Hematopoietic multipotent progenitor cell (in vitro differentiated cells): ENCODE data around the gene ZMIZ2. TPM values are rescaled to one million over a fixed set of nuclear protein-coding genes. Genes with fewer than 3 reads are reported as not detected.
A peak's percentile ranks its signal among the peaks of the same experiment; 100 is the strongest.
"Not testable (repeated sequence)": the region's sequence is repeated elsewhere in the genome, so short reads cannot be mapped to it uniquely, and the experiment has no call there.

Experiments
- DNase-seq, 3 donors: peaks; one replicate each; pipeline ENCODE4 v3.0.0-alpha.2; 2011 to 2015; ENCODE audit warnings: low read depth in 2 of 3, low spot score in 2 of 3
- total RNA-seq: library from RNA; depleted of rRNA; stranded (reverse); fragments of >200 nt; gene quantifications from one replicate; pipeline ENCODE4 v1.2.3, GENCODE V29; 2012

The ZMIZ2 gene
- total RNA-seq, 1 donor, result 31.2 TPM

DNA sequence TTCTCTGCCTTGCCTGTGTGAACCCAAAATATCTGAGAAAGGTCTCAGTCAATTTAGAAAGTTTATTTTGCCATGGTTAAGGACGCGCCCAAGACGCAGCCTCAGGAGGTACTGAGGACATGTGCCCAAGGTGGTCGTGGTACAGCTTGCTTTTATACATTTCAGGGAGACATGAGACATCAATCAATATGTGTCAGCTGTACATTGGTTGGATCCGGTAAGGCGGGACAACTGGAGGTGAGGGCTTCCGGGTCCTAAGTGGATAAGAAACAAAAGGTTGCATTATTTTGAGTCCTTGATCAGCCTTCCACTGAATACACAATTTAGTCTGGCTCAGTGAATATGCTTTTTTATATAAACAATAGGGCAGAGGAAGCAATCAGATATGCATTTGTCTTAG lies 22.4 kb upstream of the ZMIZ2 start:
- DNase-seq, result not testable (repeated sequence)

DNA sequence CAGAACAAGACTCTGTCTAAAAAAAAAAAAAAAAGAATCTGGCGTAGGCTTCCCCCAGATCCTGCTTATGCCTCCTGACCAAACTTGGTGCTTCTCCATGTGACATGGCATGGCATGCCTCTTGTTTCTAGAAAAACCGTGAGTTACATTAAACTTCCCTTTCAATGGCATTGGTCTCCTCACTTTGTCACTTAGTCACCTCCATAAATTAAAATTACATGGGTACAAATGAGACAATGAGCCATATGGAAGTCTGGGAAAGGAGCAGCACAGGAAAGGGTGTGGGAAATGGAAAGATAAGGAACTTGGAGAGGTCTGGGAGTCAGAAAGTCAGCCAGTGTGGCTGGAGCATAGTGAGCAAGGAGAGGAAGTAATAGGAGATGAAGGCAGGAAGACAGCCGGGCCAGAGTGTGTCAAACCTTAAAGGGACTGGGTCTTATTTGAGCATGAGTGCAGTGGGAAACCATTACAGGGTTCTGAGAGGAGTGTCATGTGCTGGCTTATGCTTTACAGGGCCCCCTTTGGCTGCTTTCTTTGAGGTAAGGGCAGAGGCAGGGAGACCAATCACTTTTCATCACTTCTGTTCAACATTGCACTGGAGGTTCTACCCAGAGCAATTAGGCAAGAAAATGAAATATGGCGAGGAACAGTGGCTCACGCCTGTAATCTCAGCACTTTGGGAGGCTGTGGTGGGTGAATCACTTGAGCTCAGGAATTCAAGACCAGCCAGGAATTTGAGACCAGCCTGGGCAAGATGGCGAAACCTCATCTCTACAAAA lies 21.3 kb upstream of the ZMIZ2 start:
- no peak for DNase-seq

DNA sequence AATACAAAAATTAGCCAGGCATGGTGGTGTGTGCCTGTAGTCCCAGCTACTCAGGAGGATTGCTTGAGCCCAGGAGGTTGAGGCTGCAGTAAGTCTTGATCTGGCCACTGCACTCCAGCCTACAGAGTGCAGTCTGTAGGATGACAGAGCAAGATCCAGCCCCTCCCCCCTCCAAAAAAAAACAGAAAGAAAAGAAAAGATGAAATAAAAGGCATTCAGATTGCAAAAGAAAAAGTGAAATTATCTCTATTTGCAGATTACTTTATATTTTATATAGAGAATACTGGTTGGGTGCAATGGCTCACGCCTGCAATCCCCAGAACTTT lies 20.7 kb upstream of the ZMIZ2 start:
- DNase-seq, result no peak

DNA sequence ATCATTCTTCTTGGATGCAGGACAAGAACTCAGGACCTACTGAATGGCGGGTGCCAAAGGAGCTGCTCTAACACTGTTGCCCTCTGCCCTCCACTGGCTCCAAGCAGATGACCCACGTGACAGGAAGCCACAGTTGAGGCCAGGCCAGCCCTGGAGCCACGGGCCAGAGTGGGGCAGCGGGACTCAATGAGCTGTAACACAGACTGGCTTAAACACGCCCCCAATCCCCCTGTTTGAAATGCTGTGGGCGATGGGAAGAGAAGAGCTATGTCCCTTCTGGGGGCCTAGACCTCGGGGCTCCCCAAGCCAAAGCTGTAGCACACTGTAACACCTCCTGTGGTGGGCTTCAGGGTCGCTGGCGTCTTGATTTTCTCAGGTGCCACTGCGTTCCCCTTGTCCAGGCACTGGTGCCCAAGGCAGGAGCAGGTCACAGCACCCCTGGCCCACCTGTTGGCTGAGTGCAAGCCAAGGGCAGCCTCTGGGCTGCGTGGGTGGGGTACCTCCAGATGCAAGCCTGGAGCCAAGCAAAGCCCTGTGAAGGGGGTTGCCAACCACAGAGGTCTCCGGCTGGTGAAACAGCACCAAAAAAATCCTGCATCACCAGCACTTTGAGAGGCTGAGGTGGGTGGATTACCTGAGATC lies 18.6 kb upstream of the ZMIZ2 start:
- DNase-seq, result no peak

DNA sequence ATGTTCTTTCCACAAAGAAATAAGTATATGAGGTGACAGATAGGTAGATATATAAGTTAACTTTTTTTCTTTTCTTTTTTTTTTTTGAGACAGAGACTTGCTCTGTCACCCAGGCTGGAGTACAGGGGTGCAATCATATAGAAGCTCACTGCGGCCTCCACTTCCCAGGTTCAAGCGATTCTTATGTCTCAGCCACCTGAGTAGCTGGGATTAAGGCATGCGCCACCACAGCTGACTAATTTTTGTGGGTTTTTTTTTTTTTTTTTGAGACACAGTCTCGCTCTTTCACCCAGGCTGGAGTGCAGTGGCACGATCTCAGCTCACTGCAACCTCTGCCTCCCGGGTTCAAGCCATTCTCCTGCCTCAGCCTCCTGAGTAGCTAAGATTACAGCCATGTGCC lies 15.7 kb upstream of the ZMIZ2 start:
- DNase-seq, result not testable (repeated sequence)

DNA sequence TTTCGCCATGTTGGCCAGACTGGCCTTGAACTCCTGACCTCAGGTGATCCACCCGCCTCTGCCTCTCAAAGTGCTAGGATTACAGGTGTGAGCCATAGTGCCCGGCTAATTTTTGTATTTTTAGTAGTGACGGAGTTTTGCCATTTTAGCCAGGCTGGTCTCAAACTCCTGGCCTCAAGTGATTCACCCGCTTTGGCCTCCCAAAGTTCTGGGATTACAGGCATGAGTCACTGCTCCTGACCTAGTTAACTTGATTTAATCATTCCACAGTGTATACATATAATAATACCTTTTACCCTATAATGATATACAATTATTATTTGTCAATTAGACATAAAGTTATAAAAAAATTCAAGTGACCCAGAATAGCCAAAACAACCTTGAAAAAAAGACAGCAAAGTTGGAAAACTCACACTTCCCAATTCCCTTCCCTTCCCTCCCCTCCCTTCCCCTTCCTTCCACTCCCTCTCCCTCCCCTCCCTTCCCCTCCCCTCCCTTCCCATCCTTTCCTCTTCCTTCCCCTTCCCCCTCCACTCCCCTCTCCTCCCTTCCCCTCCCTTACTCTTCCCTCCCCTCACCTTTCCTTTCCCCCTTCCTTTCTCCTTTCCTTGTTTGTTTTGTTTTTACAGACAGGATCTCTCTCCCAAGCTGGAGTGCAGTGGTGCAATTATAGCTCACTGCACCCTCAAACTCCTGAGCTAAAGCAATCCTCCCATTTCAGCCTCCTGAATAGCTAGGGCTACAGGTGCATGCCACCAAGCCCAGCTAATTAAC lies 14.8 kb upstream of the ZMIZ2 start:
- DNase-seq, result no peak

DNA sequence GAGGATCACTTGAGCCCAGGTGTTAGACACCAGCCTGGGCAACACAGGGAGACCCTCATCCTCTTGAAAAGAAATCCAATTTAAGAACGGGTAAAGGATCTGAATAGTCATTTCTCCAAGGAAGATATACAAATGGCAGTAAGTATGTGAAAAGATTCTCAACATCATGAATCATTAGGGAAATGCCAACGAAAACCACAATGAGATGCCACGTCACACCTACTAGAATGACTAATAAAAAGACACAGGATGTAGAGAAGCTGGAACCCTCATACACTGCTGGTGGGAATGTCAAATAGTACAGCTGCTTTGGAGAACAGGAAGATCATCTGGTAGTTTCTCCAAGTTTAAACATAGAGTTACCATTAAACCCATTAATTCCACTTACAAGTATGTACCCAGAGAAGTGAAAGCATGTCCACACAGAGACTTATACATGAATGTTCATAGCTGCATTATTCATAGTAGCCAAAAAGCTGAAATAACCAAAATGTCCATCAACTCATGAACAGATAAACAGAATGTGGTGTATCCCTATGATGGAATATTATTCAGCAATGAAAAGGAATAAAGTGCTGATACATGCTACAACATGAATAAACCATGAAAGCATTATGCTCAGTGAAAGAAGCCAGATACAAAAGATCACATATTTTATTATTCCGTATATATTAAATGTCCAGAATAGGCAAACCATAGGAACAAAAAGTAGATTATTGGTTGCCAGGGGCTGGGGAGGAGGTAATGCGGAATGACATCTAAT lies 13.1 kb upstream of the ZMIZ2 start:
- DNase-seq, result peak in 2 of 3 donors; percentile 51 to 56

DNA sequence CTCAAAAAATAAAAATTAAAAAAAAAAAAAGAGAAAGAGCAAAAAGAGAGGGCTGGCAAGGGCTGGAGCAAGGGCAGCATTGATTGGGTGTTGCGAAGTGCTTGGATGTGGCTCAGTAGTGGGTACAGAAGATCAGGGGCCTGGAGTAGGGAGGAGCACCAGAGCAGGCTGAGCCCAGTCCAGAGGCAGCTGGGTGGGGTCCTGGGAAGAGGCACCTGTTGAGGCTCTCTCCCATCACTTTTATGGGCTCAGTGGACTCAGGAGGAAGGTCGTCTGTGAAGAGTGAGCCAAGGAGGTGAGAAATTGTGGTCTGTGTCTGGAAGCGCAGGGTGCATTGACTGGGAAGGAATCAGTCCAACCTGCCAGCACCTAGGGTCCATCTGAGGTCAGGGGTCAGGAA lies 11.8 kb upstream of the ZMIZ2 start:
- no peak for DNase-seq

DNA sequence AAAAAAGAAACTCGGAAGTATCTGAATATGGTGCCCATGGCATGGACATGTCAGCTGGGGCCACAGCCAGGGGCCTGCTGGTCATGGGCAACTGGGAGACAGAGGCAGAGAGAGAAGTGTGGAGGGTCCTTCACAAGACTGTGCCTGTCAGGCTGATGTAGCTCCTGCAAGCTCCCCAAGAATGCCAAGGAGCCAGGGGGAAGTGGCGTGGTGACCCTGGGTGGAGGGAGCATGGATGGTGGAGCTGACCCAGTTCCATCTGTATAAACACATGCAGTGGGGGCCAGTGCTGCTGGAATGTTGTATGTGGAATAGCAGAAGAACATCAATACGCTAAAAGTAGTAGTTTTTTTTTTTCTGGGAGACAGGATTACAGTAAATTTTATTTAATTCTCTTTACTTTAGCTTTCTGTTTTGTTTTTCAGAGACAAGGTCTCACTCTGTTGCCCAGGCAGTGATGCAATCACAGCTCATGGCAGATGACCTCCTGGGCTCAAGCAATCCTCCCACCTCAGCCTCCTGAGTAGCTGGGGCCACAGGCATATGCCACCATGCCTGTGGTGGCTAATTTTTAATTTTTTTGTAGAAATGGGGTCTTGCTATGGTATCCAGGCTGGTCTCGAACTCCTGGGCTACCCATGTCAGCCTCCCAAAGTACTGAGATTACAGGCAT lies 10.5 kb upstream of the ZMIZ2 start:
- no peak for DNase-seq

DNA sequence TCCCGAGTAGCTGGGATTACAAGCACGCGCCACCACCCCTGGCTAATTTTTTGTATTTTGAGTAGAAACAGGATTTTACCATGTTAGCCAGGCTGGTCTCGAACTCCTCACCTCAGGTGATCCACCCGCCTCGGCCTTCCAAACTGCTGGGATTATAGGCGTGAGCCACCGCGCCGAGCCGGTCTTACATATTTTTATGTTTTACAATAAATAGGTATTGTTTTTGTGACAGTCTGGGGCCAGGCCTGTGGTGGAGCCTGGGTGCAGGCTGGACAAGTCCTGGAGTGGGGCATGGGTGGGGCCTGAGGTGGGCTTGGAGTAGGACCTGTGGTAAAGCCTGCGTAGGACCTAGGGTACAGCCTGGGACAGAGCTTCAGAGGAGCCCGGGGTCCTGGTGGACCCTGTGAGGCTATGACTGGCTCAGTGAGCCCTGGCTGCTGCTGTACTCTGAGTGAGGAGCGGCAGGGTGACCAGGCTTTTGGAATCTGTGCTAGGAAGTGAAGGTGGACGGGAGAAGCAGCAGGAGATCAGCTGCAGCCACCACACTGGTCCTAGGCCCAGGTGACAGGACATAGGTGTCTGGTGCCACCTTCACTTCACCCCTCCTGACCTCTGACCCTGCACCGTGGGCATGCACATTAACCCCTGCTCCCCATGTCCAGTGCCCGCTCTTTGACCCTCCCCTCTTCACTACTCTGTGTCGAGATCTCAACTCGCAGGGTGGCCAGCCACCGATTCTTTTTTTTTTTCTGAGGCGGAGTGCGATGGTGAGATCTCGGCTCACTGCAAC lies 9.6 kb upstream of the ZMIZ2 start:
- DNase-seq, result no peak

DNA sequence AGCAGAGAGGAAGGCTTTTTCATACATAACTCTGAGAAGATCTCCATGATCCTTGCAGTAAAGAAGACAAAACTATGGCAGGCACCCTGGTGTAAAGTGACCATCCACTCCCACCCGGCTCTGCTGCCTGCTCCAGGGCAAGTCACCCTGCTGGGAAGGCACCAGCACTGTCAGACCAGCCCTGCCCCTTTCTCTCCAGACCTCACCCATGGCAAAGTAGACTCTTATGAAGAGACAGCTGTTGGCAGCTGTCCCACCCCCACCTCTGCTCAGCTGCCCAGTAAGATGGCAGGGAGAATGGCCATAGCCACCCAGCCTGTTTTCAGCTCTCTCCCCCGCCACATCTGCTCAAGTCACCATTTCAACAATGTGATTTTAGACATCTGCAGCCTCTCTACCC lies 8.6 kb upstream of the ZMIZ2 start:
- no peak for DNase-seq

DNA sequence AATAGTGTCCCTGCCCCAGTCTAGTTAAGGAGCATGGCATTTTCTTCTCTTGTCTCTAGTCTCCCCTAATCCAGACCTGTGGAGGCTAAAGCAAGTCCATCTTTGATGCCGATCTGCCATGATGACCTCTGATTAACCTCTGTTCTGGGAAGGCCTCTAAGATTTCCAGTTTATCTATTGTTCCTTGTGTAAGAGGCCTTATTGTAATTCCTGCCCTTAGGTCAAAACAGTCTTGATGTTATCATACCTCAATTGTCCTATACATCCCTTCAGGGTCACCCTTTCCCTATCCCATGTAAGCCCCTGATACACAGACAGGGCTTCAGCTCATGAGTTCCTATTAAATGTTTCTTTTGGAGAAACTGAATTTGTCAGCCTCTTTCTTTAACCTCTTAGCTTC lies 4.9 kb upstream of the ZMIZ2 start:
- DNase-seq, result no peak

DNA sequence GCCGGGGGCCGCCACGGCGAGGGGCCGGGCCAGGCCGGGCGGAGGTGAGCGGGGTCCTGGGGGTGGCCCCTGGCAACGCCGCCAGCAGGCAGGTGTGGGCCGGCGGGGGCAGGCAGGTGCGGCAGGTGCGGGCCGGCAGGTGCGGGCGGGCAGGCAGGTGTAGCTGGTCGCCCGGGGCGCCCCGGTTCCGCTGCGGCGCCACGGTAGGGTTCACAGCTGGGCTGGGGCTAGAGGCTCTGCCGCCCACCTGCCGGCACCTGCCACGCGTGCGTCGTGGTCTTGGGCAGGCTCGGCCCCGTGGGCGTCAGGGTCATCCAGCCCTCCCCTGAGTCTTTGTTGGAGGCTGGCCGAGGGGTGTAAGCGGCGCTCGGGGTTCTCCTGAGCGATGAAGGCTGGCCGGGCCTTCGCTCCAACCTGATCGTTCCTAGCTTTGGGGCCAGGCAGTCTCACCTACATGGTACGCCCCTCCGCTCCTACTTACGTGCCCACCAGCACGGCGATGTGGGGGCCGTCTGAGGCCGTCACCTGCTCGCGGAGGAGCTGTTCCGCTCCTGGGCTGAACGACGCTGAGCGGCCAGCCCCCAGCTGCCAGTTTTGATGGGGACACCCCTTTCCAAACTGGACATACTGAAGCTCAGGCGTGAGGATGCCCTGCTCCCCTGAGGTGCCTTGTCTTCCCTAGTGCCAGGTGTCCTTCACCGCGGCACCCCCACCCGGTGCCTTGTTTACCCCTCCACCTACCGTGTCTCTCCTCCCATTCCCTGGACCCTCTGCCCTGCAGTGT lies 493 bp downstream of the ZMIZ2 start:
- DNase-seq, result peak in 1 of 3 donors; percentile 14

DNA sequence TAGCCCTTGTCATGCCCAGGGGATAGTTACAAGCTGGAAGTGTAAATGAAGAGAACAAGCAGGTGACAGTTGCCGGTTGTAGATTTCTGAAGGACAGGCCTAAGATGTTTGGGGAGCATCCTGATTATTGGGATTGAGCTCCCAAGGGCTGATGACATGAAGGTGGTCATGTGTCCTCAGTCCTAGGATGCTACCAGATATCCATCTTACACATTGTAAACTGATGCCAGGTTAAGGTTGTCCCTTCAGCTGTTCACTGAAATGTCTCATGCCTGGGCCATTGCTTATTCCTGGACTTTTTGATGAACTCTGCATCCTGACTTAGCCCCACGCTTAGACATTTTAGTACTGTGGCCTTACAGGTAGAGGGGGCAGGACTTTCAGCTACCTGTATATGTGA lies 1.3 kb downstream of the ZMIZ2 start:
- no peak for DNase-seq

DNA sequence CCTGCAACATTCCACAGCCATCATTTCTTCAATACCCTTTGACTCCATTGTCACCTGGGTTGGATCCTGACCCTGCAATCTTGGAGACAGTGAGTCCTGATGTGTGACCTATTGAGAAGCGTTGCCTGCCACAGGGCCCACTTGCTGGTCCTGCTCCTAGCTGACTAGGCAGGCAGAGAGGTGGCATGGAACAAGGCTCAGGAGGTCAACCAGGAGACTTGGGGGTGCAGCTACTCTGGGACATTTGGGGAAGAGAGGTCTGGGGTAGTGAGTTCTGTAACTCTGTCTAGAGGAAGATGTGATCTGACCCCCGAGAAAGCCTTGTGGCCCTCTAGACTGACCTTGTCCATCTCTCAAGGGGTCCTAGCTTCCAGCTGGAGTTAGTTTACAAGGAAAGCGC lies 1.8 kb downstream of the ZMIZ2 start:
- no peak for DNase-seq

DNA sequence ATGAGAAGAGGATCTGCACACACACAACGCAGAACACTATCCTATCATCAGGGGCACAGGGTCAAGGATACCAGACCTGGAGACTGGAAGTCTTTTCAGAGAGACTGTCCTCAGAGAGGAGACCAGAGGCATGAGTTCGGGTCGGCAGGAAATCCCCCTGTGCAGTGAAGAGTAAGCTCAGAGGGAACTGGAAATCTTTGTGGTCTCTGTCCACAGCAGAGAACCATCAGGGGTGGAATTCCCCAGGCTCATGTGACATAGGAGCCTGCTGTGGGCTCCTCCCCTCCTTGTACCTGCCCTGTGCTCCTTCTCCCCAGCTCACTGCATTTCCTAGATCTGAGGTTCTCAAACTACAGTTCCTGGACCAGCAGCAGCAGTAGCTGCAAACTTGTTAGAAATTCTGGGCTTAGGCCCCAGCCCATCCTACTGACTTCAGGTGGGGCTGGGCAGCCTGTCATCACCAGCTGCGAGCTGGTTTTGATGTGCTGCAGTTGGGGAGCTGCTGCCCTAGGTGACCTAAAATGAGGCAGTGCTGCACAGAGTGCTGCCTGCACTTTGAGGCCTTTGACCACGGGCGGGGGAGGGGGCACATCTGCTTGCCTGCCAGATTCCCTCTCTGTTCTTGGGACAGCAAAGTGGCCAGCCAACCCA lies 2.4 kb downstream of the ZMIZ2 start:
- peak in 2 of 3 donors; percentile 31 to 69 for DNase-seq

DNA sequence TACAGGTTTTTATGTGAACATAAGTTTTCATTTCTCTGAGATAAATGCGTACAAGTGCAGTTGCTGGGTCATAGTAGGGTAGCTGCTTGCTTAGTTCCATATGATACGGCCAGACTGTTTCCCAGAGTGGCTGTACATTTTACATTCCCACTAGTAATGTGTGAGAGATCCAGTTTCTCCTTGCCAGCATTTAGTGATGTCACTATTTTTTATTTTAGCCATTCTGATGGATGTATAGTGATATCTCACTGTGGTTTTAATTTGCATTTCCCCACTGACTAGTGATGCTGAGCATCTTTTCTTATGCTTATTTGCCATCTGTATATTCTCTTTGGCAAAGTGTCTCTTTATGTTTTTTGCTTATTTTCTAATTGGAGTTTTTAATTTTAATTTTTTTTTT lies 4.2 kb downstream of the ZMIZ2 start:
- no peak for DNase-seq
